Thymus (tissue), 11 donors: Measurements from ENCODE around the gene CNTN1. TPM values are rescaled to one million over a fixed set of nuclear protein-coding genes. Genes with fewer than 3 reads are reported as not detected.
"Not testable (repeated sequence)": the region's sequence is repeated elsewhere in the genome, so short reads cannot be mapped to it uniquely, and the experiment has no call there.

Source experiments
- DNase-seq, 9 donors: peaks; one replicate each; pipeline ENCODE4 v3.0.0-alpha.2; 2013; ENCODE audit warnings: low spot score in 9 of 9, low read depth in 6 of 9, missing footprints in 1 of 9
- H3K27ac ChIP-seq, 2 donors: one replicate each; pipeline ENCODE4 v1.5.1; 2013; ENCODE audit warnings: control low read depth in 1 of 2, low read depth in 1 of 2, low read length in 1 of 2, mild to moderate bottlenecking in 1 of 2, moderate library complexity in 1 of 2
- H3K27me3 ChIP-seq, 2 donors: one replicate each; pipeline ENCODE4 v1.5.1; 2013; ENCODE audit warnings: low read length in 1 of 2; ENCODE audit not compliant: control insufficient read depth in 2 of 2, insufficient read depth in 1 of 2
- H3K36me3 ChIP-seq, 2 donors: one replicate each; pipeline ENCODE4 v1.5.1; 2013; ENCODE audit warnings: low read length in 1 of 2, mild to moderate bottlenecking in 1 of 2, moderate library complexity in 1 of 2; ENCODE audit not compliant: control insufficient read depth in 2 of 2, insufficient read depth in 2 of 2
- H3K4me1 ChIP-seq, 2 donors: one replicate each; pipeline ENCODE4 v1.5.1; 2013; ENCODE audit warnings: low read length in 2 of 2; ENCODE audit not compliant: control insufficient read depth in 2 of 2, insufficient read depth in 2 of 2
- H3K4me3 ChIP-seq, 2 donors: one replicate each; pipeline ENCODE4 v1.5.1; 2013; ENCODE audit warnings: low read length in 2 of 2, control low read depth in 1 of 2, mild to moderate bottlenecking in 1 of 2
- H3K9me3 ChIP-seq, 2 donors: one replicate each; pipeline ENCODE4 v1.5.1; 2013; ENCODE audit warnings: low read length in 1 of 2, mild to moderate bottlenecking in 1 of 2; ENCODE audit not compliant: control insufficient read depth in 2 of 2, insufficient read depth in 1 of 2
- WGBS: extraction: QIAGEN DNeasy Blood & Tissue Kit; methylation state at CpG from one replicate; pipeline ENCODE4 v1.1.7; 2013; 5-methylcytosine and 5-hydroxymethylcytosine counted together
- polyA plus RNA-seq: library from polyadenylated mRNA; stranded (reverse); fragments of 200-250 nt; gene quantifications from one replicate; pipeline ENCODE4 v1.2.3, GENCODE V29; 2013
- total RNA-seq: library from RNA; stranded (reverse); fragments of 120-200 nt; gene quantifications from one replicate; pipeline ENCODE4 v1.2.4, GENCODE V29; 2013
- donor health status: healthy.

CNTN1 gene
- total and polyA plus RNA-seq, 2 donors, result 0.27 to 5.6 TPM

DNA sequence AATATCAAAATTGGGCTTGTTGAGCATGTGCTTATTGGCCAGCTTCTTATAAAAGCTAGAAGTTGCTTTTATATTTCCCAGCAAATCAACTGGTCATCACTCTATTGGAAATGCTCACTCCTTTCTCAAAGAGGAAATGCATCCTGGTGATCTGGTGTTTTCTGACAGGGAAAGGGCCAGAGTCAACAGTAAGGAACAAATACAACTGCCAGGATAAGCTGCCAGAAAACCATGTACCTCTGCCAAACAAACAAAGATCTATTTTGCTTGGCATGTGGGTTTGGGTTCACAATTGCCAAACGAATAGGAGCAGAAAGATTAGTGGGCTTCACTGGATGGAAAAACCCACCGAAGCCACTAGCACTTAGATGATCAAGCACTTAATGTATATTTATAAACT lies 369.0 kb downstream of the CNTN1 start:
- no peak for DNase-seq
- H3K4me3 ChIP-seq, result no peak overlapping the region
- no peaks in the 10 kb centered on the region for H3K36me3 ChIP-seq
- 93% methylated on average over 2 of the region's 2 CpGs for WGBS
- no peaks in the 10 kb centered on the region for H3K27me3 ChIP-seq
- no peaks in the 10 kb centered on the region for H3K9me3 ChIP-seq
- no peak overlapping the region for H3K27ac ChIP-seq
- H3K4me1 ChIP-seq, result no peaks in the 10 kb centered on the region

GRCh38 chr12:41064411-41064810 lies 372.2 kb downstream of the CNTN1 start:
- 93% methylated on average over 2 of the region's 2 CpGs for WGBS
- no peaks in the 10 kb centered on the region for H3K36me3 ChIP-seq
- DNase-seq, result no peak
- H3K4me3 ChIP-seq, result no peak overlapping the region
- no peaks in the 10 kb centered on the region for H3K4me1 ChIP-seq
- H3K27me3 ChIP-seq, result no peaks in the 10 kb centered on the region
- H3K27ac ChIP-seq, result no peak overlapping the region
- H3K9me3 ChIP-seq, result no peaks in the 10 kb centered on the region

GRCh38 chr12:41067941-41068645 lies 375.9 kb downstream of the CNTN1 start:
- 72% methylated on average over 3 of the region's 3 CpGs for WGBS
- no peaks in the 10 kb centered on the region for H3K27me3 ChIP-seq
- no peak overlapping the region for H3K27ac ChIP-seq
- no peak overlapping the region for H3K4me3 ChIP-seq
- H3K4me1 ChIP-seq, result no peaks in the 10 kb centered on the region
- no peaks in the 10 kb centered on the region for H3K9me3 ChIP-seq
- H3K36me3 ChIP-seq, result no peaks in the 10 kb centered on the region
- DNase-seq, result no peak

GRCh38 chr12:41073633-41074472 lies 381.6 kb downstream of the CNTN1 start:
- Histone ChIP-seq H3K4me3 (no peak overlapping the region), H3K4me1 (no peaks in the 10 kb centered on the region), H3K9me3 (no peaks in the 10 kb centered on the region), H3K27ac (no peak overlapping the region), H3K36me3 (no peaks in the 10 kb centered on the region), H3K27me3 (no peaks in the 10 kb centered on the region)
- WGBS, result 84% methylated on average over 5 of the region's 5 CpGs
- no peak for DNase-seq

DNA sequence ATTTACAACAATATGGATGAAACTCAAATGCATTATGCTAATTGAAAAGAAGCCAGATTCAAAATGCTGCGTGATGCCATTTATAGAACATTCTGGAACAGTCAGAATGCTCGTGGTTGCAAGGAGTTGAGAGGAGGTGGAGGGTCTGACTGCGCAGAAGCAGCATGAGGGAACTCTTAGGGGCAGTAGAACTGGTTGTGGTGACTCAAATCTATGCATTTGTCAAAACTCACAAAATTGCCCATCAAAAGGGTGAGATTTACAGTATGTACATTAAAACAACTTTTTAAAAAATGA lies 382.2 kb downstream of the CNTN1 start:
- no peak for DNase-seq
- Histone ChIP-seq H3K27ac (no peak overlapping the region), H3K4me1 (no peaks in the 10 kb centered on the region), H3K4me3 (no peak overlapping the region), H3K9me3 (no peaks in the 10 kb centered on the region), H3K36me3 (no peaks in the 10 kb centered on the region), H3K27me3 (no peaks in the 10 kb centered on the region)
- 88% methylated on average over 3 of the region's 3 CpGs for WGBS

- 91% methylated on average over 7 of the region's 7 CpGs for WGBS
- no peaks in the 10 kb centered on the region for H3K36me3 ChIP-seq
Measured at GRCh38 chr12:41076114-41076513, 383.9 kb downstream of the CNTN1 start.

GRCh38 chr12:41081241-41081640 lies 389.0 kb downstream of the CNTN1 start:
- not testable (repeated sequence) for H3K4me1 ChIP-seq, H3K36me3 ChIP-seq, H3K9me3 ChIP-seq, DNase-seq, H3K4me3 ChIP-seq, H3K27me3 ChIP-seq, H3K27ac ChIP-seq
- 0% methylated on average over 1 of the region's 1 CpG for WGBS

More at GRCh38 chr12:41076114-41076513, 383.9 kb downstream of the CNTN1 start:
- no peaks in the 10 kb centered on the region for H3K4me1 ChIP-seq
- no peak overlapping the region for H3K4me3 ChIP-seq
- DNase-seq, result no peak
- no peaks in the 10 kb centered on the region for H3K27me3 ChIP-seq
- peaks cover 0 to 8% of the 10 kb centered on the region in 2 donors for H3K9me3 ChIP-seq
- H3K27ac ChIP-seq, result no peak overlapping the region

DNA sequence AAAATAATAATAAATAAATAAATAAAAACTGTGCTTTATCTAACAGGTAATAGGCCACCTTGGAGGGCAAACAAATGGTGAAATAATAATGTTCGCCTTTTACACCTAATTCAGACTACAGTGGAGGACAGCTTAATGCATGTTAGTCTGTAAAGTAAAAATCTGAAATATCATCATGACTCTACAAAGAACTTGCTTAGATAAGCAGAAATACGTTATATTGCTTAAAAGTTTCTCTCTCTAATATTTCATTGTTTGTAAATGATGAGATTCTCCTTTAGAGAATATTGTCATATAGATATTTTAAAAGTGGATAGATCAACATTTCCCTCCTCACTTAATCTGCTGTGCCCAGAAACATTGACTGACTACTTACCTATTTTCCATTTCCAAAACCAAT lies 397.2 kb downstream of the CNTN1 start:
- Histone ChIP-seq H3K27ac (no peak overlapping the region), H3K9me3 (peaks cover 0 to 7% of the 10 kb centered on the region in 2 donors), H3K36me3 (no peaks in the 10 kb centered on the region), H3K27me3 (no peaks in the 10 kb centered on the region), H3K4me1 (no peaks in the 10 kb centered on the region), H3K4me3 (no peak overlapping the region)
- 91% methylated on average over 2 of the region's 2 CpGs for WGBS
- no peak for DNase-seq

DNA sequence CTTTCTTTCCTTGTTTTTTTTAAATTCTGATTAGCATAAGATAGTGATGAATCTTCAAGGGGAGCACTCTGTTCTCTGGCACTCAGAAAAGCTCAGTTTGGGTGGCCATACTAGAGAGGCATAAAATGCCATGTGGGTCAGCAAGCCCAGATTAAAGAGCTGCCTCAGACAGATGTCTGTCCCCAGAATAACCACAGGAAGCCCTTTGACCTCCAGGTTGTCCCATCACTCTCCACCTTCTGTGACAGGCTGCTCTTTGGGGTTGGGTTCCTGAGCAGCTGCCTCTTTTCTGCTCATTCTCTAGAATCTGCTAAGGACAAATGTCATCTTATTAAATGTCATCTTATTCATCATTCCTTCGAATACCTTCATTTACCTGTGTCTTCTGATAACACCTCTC lies 399.9 kb downstream of the CNTN1 start:
- Histone ChIP-seq H3K9me3 (peaks cover 0 to 3% of the 10 kb centered on the region in 2 donors), H3K4me1 (no peaks in the 10 kb centered on the region), H3K27ac (no peak overlapping the region), H3K4me3 (no peak overlapping the region), H3K27me3 (no peaks in the 10 kb centered on the region), H3K36me3 (no peaks in the 10 kb centered on the region)
- 89% methylated on average over 1 of the region's 1 CpG for WGBS
- DNase-seq, result no peak
